ENCODE results near the gene CAPN12.
A peak's percentile ranks its signal among the peaks of the same experiment; 100 is the strongest.

CAPN12 gene

GRCh38 chr19:38737281-38737865 lies 6.9 kb downstream of the CAPN12 start:
- no peak for DNase-seq

DNA sequence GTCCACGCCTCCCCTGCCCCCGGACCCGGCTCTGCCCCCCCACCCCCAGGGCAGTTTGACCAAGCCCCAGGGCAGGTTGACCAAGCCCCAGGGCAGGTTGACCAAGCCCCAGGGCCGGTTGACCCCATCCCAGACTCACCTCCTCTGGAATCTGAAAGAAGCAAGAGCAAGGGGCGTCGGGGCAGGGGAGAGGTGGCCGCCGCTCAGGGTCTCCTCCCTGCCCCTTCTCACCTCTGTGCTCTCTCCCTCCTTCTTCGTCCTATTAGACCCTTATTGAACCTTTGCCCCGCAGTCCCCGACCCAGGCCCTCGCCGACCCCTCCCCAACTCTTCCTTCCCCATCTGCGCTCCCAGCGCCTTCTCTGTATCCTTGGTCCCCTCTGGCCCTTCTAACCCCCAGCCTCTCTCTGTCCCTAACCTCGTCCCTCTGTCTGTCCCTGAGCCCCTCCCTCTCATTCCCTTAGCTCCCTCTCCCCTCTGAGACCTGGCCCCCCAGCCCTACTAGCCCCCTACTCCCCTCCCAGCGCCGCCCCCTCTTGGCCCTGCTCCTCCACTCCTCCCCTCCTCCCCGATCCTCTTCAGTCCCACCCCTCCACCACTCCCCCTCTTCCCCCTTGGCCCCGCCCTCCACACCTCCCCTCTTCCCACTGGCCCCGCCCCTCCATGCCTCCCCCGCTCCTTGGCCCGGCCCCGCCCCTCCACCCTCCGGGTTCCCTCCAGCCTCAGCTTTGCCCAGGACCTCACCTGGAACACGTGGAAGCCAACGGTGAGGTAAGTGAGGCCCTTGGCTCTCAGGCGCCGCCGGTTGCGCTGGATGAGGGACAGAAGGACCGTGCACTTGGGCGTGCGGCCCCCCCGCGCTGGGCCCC lies 7.6 kb downstream of the CAPN12 start:
- peak; percentile 27 to 29 for DNase-seq

GRCh38 chr19:38736036-38736412 lies 8.2 kb downstream of the CAPN12 start:
- DNase-seq, result peak in 1 of 2 experiments; percentile 10

DNA sequence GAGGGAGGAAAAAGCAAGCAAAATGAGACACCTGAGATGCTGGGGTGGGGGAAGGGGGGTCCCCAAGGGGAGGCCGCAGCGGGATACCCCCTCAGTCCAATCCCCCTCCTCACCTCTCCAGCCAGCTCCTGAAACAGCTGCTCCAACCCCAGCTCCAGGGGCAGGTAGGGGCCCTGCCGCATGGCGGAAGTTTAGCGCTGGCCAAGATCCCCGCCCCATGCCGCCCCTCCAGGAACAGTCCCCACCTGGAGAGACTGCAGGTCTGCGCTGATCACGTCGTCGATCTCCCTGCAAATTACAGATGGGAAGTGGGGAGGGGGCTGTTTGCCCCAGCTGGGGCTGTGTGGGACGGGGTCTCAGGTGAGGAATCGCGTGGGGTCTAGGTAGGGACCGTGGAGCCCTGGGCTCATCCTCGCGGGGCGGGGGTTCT lies 9.0 kb downstream of the CAPN12 start:
- peak in 1 of 2 experiments; percentile 30 for DNase-seq

GRCh38 chr19:38734426-38735256 lies 9.6 kb downstream of the CAPN12 start:
- DNase-seq, result no peak

- no peak for DNase-seq
Measured at GRCh38 chr19:38734176-38734425, 10.2 kb downstream of the CAPN12 start.

DNA sequence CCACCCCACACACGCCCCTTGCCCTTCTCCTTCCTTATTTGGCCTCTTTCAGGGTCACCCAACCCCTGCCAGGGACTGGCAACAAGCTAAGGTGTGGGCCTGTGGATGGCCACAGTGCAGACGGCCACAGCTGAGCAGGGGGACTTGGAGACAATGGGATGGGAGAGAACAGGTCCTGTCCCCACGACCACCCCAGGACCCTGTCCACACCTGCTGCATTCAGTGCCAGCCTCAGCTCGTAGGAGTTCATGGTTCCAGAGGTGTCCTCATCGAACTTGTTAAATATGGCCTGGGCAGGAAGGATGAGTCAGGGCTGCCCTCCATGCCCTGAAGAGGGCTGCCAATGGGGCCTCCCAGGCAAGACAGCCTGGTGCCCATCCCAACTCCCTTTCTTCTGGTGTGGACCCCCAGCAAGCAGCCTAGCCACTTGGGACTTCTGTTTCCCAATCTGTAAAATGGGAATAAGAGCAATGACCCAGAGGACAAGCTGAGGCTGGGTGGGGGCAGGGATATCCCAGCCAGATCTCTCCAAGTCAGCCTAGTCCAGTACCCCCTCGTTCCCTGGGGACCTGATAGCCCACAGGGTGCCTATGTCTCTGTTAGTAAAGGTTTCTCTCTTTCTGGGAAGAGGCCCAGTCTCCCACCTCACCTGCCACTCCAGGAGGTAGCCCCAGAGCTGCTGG lies 10.6 kb downstream of the CAPN12 start:
- no peak for DNase-seq

DNA sequence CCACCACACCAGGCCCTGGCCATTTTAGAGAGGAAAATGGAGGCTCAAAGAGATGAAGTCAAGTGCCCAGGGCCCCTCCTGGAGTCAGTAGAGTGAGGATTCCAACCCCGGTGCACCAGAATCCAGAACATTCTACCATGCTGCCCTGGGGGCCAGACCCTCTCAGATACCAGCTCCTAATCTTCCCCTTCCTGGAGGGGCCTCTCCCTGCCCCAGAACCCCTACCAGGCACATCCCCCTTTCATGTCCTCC lies 11.1 kb downstream of the CAPN12 start:
- DNase-seq, result no peak

GRCh38 chr19:38731654-38732301 lies 12.5 kb downstream of the CAPN12 start:
- DNase-seq, result peak in 1 of 2 experiments; percentile 19

GRCh38 chr19:38730731-38731589 lies 13.3 kb downstream of the CAPN12 start:
- DNase-seq, result no peak

DNA sequence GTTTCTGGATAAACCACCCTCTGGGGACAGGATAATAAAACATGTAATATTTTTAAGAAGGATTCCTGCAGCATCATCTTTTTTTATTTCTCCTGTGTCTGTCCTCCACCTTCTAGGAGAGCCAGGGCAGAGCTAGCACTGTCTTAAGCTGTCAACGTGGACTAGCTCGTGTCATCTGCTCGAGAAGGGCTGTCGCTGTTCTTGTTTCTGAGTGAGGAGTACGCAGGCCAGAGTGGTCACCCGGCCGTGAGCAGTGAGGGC lies 13.9 kb downstream of the CAPN12 start:
- DNase-seq, result no peak

DNA sequence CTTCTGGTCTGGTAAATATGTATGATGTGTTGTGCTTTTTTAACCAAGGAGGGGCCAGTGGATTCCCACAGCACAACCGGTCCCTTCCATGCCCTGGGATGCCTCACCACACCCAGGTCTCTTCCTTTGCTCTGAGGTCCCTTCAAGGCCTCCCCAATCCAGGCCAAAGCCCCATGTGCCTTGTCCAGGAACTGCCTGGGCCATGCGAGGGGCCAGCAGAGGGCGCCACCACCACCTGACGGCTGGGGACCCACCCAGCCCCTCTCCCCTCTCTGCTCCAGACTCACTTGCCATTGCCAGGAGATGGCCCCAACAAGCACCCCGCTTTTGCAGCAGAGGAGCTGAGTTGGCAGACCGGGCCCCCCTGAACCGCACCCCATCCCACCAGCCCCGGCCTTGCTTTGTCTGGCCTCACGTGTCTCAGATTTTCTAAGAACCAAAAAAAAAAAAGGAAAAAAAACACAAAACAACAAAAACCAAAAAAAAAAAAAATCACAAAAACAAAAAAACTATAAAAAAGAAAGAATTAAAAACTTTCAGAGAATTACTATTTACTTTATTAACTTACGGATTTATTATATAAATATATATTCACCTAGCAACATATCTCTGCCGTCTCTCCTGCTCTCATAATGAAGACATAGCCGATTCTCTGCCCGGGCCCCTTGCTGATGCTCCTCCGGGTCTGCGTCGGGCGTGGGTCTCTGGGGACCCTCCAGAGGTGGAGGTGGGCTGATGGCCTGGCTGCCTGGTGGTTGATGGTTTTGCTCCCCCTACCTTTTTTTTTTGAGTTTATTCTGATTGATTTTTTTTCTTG lies 14.4 kb downstream of the CAPN12 start:
- DNase-seq, result peak; percentile 31 to 47

DNA sequence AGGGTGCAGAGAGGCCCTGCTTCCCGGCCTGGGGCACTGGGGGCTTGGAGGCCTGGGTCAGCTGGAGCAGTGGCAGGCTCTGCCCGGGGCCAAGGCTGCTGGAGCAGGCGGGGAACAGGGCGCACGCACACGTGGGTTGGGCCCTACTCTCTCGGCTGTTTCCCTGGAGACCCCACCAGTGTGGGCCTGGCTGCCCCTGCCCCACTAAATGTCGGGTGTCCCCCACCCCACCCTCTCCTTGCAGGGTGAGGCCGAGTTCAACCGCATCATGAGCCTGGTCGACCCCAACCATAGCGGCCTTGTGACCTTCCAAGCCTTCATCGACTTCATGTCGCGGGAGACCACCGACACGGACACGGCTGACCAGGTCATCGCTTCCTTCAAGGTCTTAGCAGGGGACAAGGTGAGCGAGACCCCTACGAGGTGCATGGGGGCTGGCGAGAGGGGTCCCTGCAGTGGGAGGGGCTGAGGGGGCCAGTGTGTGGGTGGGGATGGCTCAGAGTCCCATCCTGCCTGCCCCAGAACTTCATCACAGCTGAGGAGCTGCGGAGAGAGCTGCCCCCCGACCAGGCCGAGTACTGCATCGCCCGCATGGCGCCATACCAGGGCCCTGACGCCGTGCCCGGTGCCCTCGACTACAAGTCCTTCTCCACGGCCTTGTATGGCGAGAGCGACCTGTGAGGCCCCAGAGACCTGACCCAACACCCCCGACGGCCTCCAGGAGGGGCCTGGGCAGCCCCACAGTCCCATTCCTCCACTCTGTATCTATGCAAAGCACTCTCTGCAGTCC lies 15.3 kb downstream of the CAPN12 start:
- DNase-seq, result no peak

- DNase-seq, result no peak
Measured at GRCh38 chr19:38727868-38728660, 16.2 kb downstream of the CAPN12 start.

GRCh38 chr19:38727306-38727867 lies 16.9 kb downstream of the CAPN12 start:
- no peak for DNase-seq

DNA sequence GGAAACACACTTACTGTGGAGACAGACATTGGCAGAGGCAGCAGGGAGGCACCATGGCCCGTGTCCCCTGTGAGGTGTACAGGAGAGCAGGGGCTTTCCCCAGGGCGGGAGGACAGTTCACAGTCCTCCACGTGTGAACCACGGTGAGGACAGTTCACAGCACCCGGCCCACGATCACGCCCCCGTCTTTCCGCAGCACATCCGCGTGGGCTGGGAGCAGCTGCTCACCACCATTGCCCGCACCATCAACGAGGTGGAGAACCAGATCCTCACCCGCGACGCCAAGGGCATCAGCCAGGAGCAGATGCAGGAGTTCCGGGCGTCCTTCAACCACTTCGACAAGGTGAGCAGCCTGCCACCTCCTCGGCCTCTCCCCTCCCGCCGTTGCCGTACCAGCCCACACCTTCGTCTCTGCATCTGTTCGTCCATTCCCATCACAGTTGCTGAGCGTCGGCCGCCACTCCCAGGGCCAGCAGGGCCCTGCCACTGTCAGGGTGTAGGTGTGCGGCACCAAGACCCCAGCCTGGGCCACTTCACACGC lies 17.4 kb downstream of the CAPN12 start:
- DNase-seq, result no peak

DNA sequence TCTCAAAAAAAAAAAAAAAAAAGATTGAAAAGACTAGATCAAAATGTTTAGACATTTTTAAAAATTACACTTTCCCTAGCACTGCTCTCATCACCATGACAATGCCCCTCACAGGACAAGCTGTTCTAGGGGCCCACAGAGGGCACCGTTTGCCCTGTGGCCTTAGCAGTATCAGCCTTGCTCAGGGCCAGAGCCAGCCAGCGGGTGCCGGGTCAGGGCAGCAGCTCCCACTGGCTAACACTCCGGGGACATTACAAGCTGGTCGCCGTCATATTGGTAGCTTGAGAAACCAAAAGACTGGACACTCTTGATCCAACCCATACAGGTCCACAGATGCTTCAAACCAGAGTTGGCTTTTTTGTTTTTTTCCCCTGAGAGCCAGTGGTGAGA lies 18.0 kb downstream of the CAPN12 start:
- no peak for DNase-seq

DNA sequence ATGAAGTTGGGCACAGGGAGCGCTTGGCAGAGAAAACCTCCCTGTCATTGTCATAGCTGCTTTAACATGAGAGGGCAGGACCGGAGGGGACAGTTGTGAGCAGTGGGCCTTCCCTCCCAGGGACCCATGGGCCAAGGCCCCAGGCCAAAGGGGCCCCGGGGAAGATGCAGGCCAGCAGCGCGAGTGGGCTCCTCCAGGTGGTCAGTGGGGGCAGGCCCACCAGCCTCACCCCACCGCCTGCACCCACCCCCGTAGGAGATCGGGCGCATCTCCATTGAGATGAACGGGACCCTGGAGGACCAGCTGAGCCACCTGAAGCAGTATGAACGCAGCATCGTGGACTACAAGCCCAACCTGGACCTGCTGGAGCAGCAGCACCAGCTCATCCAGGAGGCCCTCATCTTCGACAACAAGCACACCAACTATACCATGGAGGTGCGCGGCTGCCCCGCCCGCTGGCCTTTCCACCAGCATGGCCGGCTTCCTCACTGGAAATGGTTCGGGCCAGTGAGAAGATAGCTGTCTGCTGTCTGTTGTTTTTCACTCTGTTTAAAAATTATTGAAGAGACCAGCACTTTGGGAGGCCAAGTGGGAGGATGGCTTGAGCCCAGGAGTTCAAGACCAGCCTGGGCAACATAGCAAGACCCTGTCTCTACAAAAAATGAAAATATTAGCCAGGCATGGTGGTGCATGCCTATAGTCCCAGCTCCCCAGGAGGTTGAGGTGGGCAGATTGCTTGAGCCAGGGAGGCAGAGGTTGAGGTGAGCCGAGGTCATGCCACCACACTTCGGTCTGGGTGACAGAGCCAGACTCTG lies 18.6 kb downstream of the CAPN12 start:
- no peak for DNase-seq
